Vagina (tissue), 2 donors: ENCODE results near the gene GPR32.

Experiments used
- CTCF ChIP-seq, 3 experiments: fragments of 450-650 bp in 2 of 3; fragments of 200-600 bp in 1 of 3; sonication (generic) in 1 of 3; IDR thresholded peaks; one replicate each; pipeline ENCODE4 v1.5.1; 2017 to 2019; ENCODE audit warnings: antibody characterized with exemption in 3 of 3, mild to moderate bottlenecking in 2 of 3, moderate library complexity in 2 of 3
- POLR2A ChIP-seq, 2 donors: fragments of 450-650 bp; IDR thresholded peaks; one replicate each; pipeline ENCODE4 v1.6.1; 2017; ENCODE audit warnings: antibody characterized with exemption in 2 of 2, mild to moderate bottlenecking in 2 of 2, moderate library complexity in 2 of 2
- POLR2AphosphoS5 ChIP-seq, 2 donors: sonication (generic); formaldehyde crosslinking; IDR thresholded peaks; one replicate each; pipeline ENCODE4 v1.9.0; 2017; ENCODE audit warnings: antibody characterized with exemption in 2 of 2, mild to moderate bottlenecking in 2 of 2, low read depth in 1 of 2; ENCODE audit not compliant: insufficient read depth in 1 of 2

GRCh38 chr19:50720921-50721381 lies 49.3 kb upstream of the GPR32 start:
- TF ChIP-seq CTCF (IDR thresholded peaks at IDR 0.05) (no peak), POLR2A (IDR thresholded peaks at IDR 0.05) (no peak), POLR2AphosphoS5 (IDR thresholded peaks at IDR 0.05; ENCODE audit: insufficient read depth in 1 of 2, low read depth in 1 of 2) (no peak)
